DMS153 treated with DMSO at 0.1 percent for 48 hours (cell line): ENCODE data around the gene HMGN5.

Experiments
- DNase-seq: peaks from one replicate; lab custom pipeline; 2025; ENCODE audit not compliant: unreplicated experiment; lab: John Stamatoyannopoulos, UW

The HMGN5 gene

DNA sequence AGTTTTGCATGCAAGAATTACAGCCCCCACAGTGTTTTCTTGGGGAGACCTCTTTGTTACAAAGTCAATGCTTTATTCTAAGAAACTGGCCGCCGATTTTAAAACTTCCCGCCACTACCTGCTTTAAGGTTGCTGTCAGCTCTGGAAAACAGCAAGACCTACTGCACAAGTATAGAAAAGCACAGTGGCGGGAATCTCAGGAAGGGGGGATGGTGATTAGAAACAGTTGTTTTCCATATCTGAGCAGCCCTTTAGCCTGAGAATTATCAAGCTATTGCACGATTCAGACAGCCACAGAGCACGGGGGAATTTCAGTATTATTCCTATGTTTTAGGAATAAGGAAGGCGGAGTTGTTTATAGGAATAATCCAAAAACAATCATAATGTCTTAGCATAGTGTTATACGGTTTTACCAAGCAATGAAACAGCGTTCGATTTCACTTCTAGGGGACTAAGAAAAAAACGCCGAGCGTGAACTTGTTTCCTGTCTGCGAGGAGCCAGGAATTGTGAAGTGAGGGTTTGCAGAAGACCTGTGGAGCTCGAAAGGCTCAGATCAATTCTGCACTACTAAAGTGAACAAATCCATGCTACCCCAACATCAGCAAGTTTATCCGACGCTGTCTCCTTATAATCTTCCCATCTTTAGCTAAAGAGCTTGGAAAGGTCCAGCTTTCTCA, 81.3 kb downstream of the HMGN5 start:
- DNase-seq, result no peak

DNA sequence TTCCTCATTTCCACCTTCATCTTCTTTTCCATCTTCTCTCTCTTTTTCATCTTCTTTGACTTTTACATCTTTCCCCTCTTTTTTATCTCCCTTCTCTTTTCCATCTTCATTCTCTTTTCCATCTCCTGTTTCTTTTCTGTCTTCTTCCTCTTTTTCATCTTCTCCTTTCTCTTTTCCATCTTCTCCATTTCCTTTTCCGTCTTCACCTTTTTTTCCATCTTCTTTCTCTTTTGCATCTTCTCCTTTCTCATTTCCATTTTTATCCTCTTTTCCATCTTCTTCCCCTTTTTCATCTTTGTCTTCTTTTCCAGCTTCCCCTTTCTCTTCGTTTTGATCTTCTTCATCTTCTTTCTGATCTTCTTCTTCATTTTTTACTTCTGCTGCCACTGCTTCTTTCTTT, 87.0 kb downstream of the HMGN5 start:
- DNase-seq, result no peak

DNA sequence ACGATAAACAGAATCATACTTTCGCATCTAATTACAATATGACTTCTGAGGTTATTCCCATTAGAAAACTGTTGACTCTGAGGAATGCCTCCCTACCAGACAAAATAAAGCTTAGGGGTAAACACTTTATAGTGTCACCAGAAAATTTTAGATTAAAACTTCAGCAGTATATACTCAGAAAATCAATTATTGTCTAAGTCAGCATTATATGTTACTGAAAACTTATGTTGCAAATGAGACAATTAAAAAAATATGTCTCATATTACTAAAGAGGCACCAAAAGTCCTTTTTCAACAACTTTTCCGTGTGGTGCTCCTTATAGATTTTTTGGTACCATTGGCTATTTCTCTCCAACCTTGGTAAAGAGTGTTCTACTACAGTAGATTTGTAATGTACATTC, 91.4 kb downstream of the HMGN5 start:
- no peak for DNase-seq

DNA sequence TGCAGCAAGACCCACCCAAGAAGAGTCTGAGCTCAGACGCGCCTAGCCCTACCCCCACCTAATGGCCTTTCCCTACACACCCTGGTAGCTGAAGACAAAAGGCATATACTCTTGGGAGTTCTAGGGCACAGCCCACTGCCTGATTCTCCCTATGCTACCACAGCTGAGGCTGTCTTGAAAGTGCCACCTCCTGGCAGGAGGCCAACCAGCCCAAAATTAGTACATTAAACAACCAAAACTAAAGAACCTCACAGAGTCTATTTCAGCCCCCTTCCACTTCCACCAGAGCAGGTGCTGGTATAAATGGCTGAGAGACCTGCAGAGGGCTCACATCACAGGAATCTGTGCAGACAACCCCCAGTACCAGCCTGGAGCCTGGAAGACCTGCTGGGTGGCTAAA, 119.1 kb downstream of the HMGN5 start:
- no peak for DNase-seq
